Nephron progenitor cell (in vitro differentiated cells): Measurements from ENCODE around the gene LRIT3.
A peak's percentile ranks its signal among the peaks of the same experiment; 100 is the strongest.

Experiments
- DNase-seq: peaks from one replicate; pipeline ENCODE4 v3.0.0; 2021
- H3K27ac Mint-ChIP-seq: 2 replicates; pipeline ENCODE4 v1.8.0; 2021; ENCODE audit warnings: mild to moderate bottlenecking, moderate library complexity, mixed read lengths
- H3K27me3 Mint-ChIP-seq: 2 replicates; pipeline ENCODE4 v1.8.0; 2021; ENCODE audit warnings: mild to moderate bottlenecking, low read depth, mixed read lengths; ENCODE audit not compliant: poor library complexity
- H3K36me3 Mint-ChIP-seq: 2 replicates; pipeline ENCODE4 v1.8.0; 2021; ENCODE audit warnings: low read depth, mixed read lengths
- H3K4me1 Mint-ChIP-seq: 2 replicates; pipeline ENCODE4 v1.8.0; 2021; ENCODE audit warnings: mixed read lengths
- H3K4me3 Mint-ChIP-seq: 2 replicates; pipeline ENCODE4 v1.8.0; 2021; ENCODE audit warnings: mild to moderate bottlenecking, moderate library complexity, mixed read lengths
- H3K9me3 Mint-ChIP-seq: 2 replicates; pipeline ENCODE4 v1.8.0; 2021; ENCODE audit warnings: mild to moderate bottlenecking, moderate library complexity, mixed read lengths
- CTCF ChIP-seq: fragments of 200-600 bp; sonication (generic); IDR thresholded peaks from 2 replicates; pipeline ENCODE4 v1.5.0; 2021; ENCODE audit warnings: antibody characterized with exemption

Gene LRIT3

GRCh38 chr4:109847896-109848442 is at the start of gene LRIT3:
LRIT3 (plus strand) TSS chr4:109848107; CDS start chr4:109848202, 95 bp downstream.
- DNase-seq, result no peak
- no peak within 1 kb of the TSS for H3K4me3 Mint-ChIP-seq

GRCh38 chr4:109798866-109799265 is 49.0 kb upstream of the LRIT3 start:
- DNase-seq, result no peak
- Mint-ChIP-seq H3K27ac (no peak overlapping the region), H3K9me3 (peaks cover 25% of the 10 kb centered on the region), H3K27me3 (peaks cover 17% of the 10 kb centered on the region), H3K4me3 (no peak overlapping the region), H3K4me1 (no peaks in the 10 kb centered on the region), H3K36me3 (no peaks in the 10 kb centered on the region)
- no peak for TF ChIP-seq CTCF

More at GRCh38 chr4:109847896-109848442, at the start of gene LRIT3:
- Mint-ChIP-seq H3K27ac (no peak within 1 kb of the TSS), H3K27me3 (no peaks in the 10 kb centered on the region), H3K36me3 (no peaks in the 10 kb centered on the region), H3K9me3 (no peaks in the 10 kb centered on the region), H3K4me1 (no peaks in the 10 kb centered on the region)
- no peak for TF ChIP-seq CTCF

- peaks cover 18% of the 10 kb centered on the region for H3K27me3 Mint-ChIP-seq
- H3K4me1 Mint-ChIP-seq, result no peaks in the 10 kb centered on the region
Observed at GRCh38 chr4:109801099-109801789, 46.7 kb upstream of the LRIT3 start.

GRCh38 chr4:109801895-109802319 is 46.0 kb upstream of the LRIT3 start, which contains the start of gene CFI:
CFI (minus strand) TSS chr4:109801999; CDS start chr4:109801971, 28 bp downstream.
- Mint-ChIP-seq H3K9me3 (peaks cover 4% of the 10 kb centered on the region), H3K4me3 (no peak within 1 kb of the TSS), H3K27me3 (peaks cover 18% of the 10 kb centered on the region), H3K4me1 (no peaks in the 10 kb centered on the region), H3K27ac (no peak within 1 kb of the TSS), H3K36me3 (no peaks in the 10 kb centered on the region)
- DNase-seq, result no peak
- TF ChIP-seq CTCF, result no peak

More at GRCh38 chr4:109801099-109801789, 46.7 kb upstream of the LRIT3 start:
- TF ChIP-seq CTCF, result no peak
- DNase-seq, result no peak
- Mint-ChIP-seq H3K4me3 (no peak overlapping the region), H3K36me3 (no peaks in the 10 kb centered on the region), H3K9me3 (peaks cover 9% of the 10 kb centered on the region), H3K27ac (no peak overlapping the region)

- DNase-seq, result no peak
- no peaks in the 10 kb centered on the region for H3K4me1 Mint-ChIP-seq
Observed at GRCh38 chr4:109803924-109804571, 43.9 kb upstream of the LRIT3 start.

More at GRCh38 chr4:109803924-109804571, 43.9 kb upstream of the LRIT3 start:
- TF ChIP-seq CTCF, result peak; percentile 23
- no peak overlapping the region for H3K27ac Mint-ChIP-seq
- no peaks in the 10 kb centered on the region for H3K36me3 Mint-ChIP-seq
- H3K9me3 Mint-ChIP-seq, result no peaks in the 10 kb centered on the region
- peaks cover 18% of the 10 kb centered on the region for H3K27me3 Mint-ChIP-seq
- no peak overlapping the region for H3K4me3 Mint-ChIP-seq
